ENCODE data around the gene NACC1. TPM values are rescaled to one million over a fixed set of nuclear protein-coding genes. Genes with fewer than 3 reads are reported as not detected.
A peak's percentile ranks its signal among the peaks of the same experiment; 100 is the strongest.

NACC1 gene
- total and polyA plus RNA-seq, 2 of the 13 experiments (the other 11 are each of a cell fraction or from before 2014, with no cell fraction given): 31.8 to 42.3 TPM

GRCh38 chr19:13162724-13163608 is 44.9 kb downstream of the NACC1 start (continued):
- TF ChIP-seq ZNF142 (CRISPR knock-in tag; IDR thresholded peaks at IDR 0.05) (peak; percentile 96), ZNF598 (CRISPR knock-in tag; IDR thresholded peaks at IDR 0.05; ENCODE audit: borderline replicate concordance) (peak; percentile 36), REST (IDR thresholded peaks at IDR 0.05; ENCODE audit: borderline replicate concordance in 1 of 2, low read depth in 1 of 2, low read length in 2 of 2) (peak in 1 of 2 experiments; percentile 17; a peak in 1 of 4 replicates), ZNF451 (CRISPR knock-in tag; IDR thresholded peaks at IDR 0.05) (no peak), ZNF337 (CRISPR knock-in tag; IDR thresholded peaks at IDR 0.05; ENCODE audit: borderline replicate concordance, low read depth) (no peak), SOX5 (CRISPR knock-in tag; IDR thresholded peaks at IDR 0.05; ENCODE audit: borderline replicate concordance) (peak; percentile 69), ZNF407 (CRISPR knock-in tag; IDR thresholded peaks at IDR 0.05; ENCODE audit: not compliant biosample characterization) (no peak)

Measured in HepG2 (cell line).